Upper lobe of left lung (tissue), 4 donors: ENCODE measurements around the gene NME7.

Experiments used
- POLR2A ChIP-seq, 4 donors: fragments of 450-650 bp; IDR thresholded peaks; one replicate each; pipeline ENCODE4 v1.5.1; 2016 to 2017; ENCODE audit warnings: antibody characterized with exemption in 4 of 4, mild to moderate bottlenecking in 2 of 4
- TF ChIP-seq, protein P1 (sequence below), 6 experiments: fragments of 450-650 bp in 4 of 6; fragments of 200-600 bp in 2 of 6; sonication (generic) in 2 of 6; IDR thresholded peaks; one replicate each; pipeline ENCODE4 v1.5.1; 2016 to 2019; ENCODE audit warnings: antibody characterized with exemption in 6 of 6

GRCh38 chr1:169271098-169271497 lies 96.5 kb downstream of the NME7 start:
- TF ChIP-seq, protein P1, sequence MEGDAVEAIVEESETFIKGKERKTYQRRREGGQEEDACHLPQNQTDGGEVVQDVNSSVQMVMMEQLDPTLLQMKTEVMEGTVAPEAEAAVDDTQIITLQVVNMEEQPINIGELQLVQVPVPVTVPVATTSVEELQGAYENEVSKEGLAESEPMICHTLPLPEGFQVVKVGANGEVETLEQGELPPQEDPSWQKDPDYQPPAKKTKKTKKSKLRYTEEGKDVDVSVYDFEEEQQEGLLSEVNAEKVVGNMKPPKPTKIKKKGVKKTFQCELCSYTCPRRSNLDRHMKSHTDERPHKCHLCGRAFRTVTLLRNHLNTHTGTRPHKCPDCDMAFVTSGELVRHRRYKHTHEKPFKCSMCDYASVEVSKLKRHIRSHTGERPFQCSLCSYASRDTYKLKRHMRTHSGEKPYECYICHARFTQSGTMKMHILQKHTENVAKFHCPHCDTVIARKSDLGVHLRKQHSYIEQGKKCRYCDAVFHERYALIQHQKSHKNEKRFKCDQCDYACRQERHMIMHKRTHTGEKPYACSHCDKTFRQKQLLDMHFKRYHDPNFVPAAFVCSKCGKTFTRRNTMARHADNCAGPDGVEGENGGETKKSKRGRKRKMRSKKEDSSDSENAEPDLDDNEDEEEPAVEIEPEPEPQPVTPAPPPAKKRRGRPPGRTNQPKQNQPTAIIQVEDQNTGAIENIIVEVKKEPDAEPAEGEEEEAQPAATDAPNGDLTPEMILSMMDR (IDR thresholded peaks at IDR 0.05), result peak in 1 of 6 experiments; percentile 19
- no peak for TF ChIP-seq POLR2A (IDR thresholded peaks at IDR 0.05)
